H1 (cell line): ENCODE results near the gene ENPP3. TPM values are rescaled to one million over a fixed set of nuclear protein-coding genes. Genes with fewer than 3 reads are reported as not detected.

ENCODE experiments used
- CTCF ChIA-PET: fragments of 300-600 bp; sonication (Branson Sonifier 250); formaldehyde crosslinking; loops from one replicate; lab custom pipeline; 2021; ENCODE audit not compliant: partially characterized antibody; lab: Charles Lee
- POLR2A ChIA-PET: fragments of 300-600 bp; sonication (Branson Sonifier 250); formaldehyde crosslinking; loops from one replicate; lab custom pipeline; 2021; ENCODE audit warnings: inconsistent platforms; ENCODE audit not compliant: partially characterized antibody; lab: Charles Lee
- DNase-seq, 2 experiments: peaks; one replicate each; pipeline versions ENCODE4 v3.0.0 to v3.0.0-alpha.2; 2010 to 2022; ENCODE audit warnings: low spot score in 2 of 2, low read depth in 1 of 2, mixed read lengths in 1 of 2
- FAIRE-seq: peaks from 2 replicates; lab custom pipeline; 2011; peaks lifted over from hg19 to GRCh38; lab: Jason Lieb, UNC
- H2AFZ ChIP-seq: 2 replicates; pipeline ENCODE4 v1.8.1; 2012; ENCODE audit warnings: low read length, inconsistent platforms
- H2AK5ac ChIP-seq: 2 replicates; pipeline ENCODE4 v1.6.1; 2013; ENCODE audit warnings: low read depth, low read length
- H2BK120ac ChIP-seq: replicated peaks from 2 replicates; pipeline ENCODE3; 2013; ENCODE audit warnings: low read depth, low read length, inconsistent platforms
- H2BK12ac ChIP-seq: 2 replicates; pipeline ENCODE4 v1.6.1; 2013; ENCODE audit warnings: low read depth, low read length
- H2BK15ac ChIP-seq: 2 replicates; pipeline ENCODE4 v1.6.1; 2013; ENCODE audit warnings: low read length
- H2BK20ac ChIP-seq: 2 replicates; pipeline ENCODE4 v1.6.1; 2013; ENCODE audit warnings: low read length
- H2BK5ac ChIP-seq: 2 replicates; pipeline ENCODE4 v1.6.1; 2013; ENCODE audit warnings: low read depth, low read length
- H3K14ac ChIP-seq: 2 replicates; pipeline ENCODE4 v1.6.1; 2013; ENCODE audit warnings: inconsistent platforms; ENCODE audit not compliant: insufficient read length
- H3K18ac ChIP-seq: 2 replicates; pipeline ENCODE4 v1.6.1; 2013; ENCODE audit warnings: low read length; ENCODE audit errors: extremely low read depth
- H3K23ac ChIP-seq: 2 replicates; pipeline ENCODE4 v1.6.1; 2013; ENCODE audit warnings: inconsistent platforms; ENCODE audit not compliant: insufficient read length
- H3K23me2 ChIP-seq: 2 replicates; pipeline ENCODE4 v1.6.1; 2013; ENCODE audit warnings: low read depth, low read length
- H3K27ac ChIP-seq: 2 replicates; pipeline ENCODE4 v1.6.1; 2011; ENCODE audit warnings: low read depth, low read length, inconsistent platforms
- H3K27me3 ChIP-seq, 4 experiments: replicated peaks in 1 of 4; 1 replicate in 1 of 4; 2 replicates in 3 of 4; pipeline versions ENCODE4 v1.6.1 to v1.8.1; 2011 to 2013; ENCODE audit warnings: low read length in 3 of 4, mild to moderate bottlenecking in 3 of 4, inconsistent platforms in 2 of 4, mixed read lengths in 2 of 4, moderate library complexity in 1 of 4; ENCODE audit not compliant: control insufficient read depth in 3 of 4, insufficient read depth in 3 of 4; ENCODE audit errors: extremely low read depth in 1 of 4
- H3K36me3 ChIP-seq, 4 experiments: 2 replicates each; pipeline versions ENCODE4 v1.6.1 to v1.8.1; 2011 to 2013; ENCODE audit warnings: mild to moderate bottlenecking in 4 of 4, low read length in 3 of 4, moderate library complexity in 2 of 4, control low read depth in 1 of 4, inconsistent platforms in 1 of 4; ENCODE audit not compliant: insufficient read depth in 4 of 4, control insufficient read depth in 2 of 4
- H3K4ac ChIP-seq: replicated peaks from 2 replicates; pipeline ENCODE3; 2013; ENCODE audit warnings: low read length, low read depth, mixed read lengths, inconsistent platforms; ENCODE audit not compliant: insufficient read length
- H3K4me1 ChIP-seq, 4 experiments: replicated peaks in 1 of 4; 1 replicate in 1 of 4; 2 replicates in 3 of 4; pipeline versions ENCODE4 v1.6.1 to v1.8.1; 2011 to 2013; ENCODE audit warnings: low read length in 3 of 4, inconsistent platforms in 2 of 4, mixed read lengths in 1 of 4; ENCODE audit not compliant: insufficient read depth in 4 of 4, control insufficient read depth in 3 of 4
- H3K4me2 ChIP-seq, 2 experiments: 2 replicates each; pipeline versions ENCODE4 v1.6.1 to v1.8.1; 2011 to 2013; ENCODE audit warnings: low read depth in 2 of 2, low read length in 2 of 2, control low read depth in 1 of 2, inconsistent platforms in 1 of 2, mild to moderate bottlenecking in 1 of 2; ENCODE audit not compliant: insufficient read depth in 1 of 2
- H3K4me3 ChIP-seq, 4 experiments: fragments of 200-600, 300-600 bp in 1 of 4; sonication (generic), shearing (Covaris generic), sonication (Bioruptor Twin) in 1 of 4; 2 replicates each; pipeline versions ENCODE4 v1.5.1 to v1.8.1; 2011 to 2016; ENCODE audit warnings: low read length in 4 of 4, low read depth in 3 of 4, control low read depth in 2 of 4, inconsistent platforms in 2 of 4, mild to moderate bottlenecking in 2 of 4, mixed read lengths in 1 of 4, moderate library complexity in 1 of 4; ENCODE audit not compliant: insufficient read depth in 2 of 4; ENCODE audit errors: extremely low read depth in 1 of 4
- H3K56ac ChIP-seq: replicated peaks from 2 replicates; pipeline ENCODE3; 2013; ENCODE audit warnings: low read depth, mild to moderate bottlenecking, mixed read lengths, low read length, inconsistent platforms; ENCODE audit not compliant: insufficient read length
- H3K79me1 ChIP-seq: 2 replicates; pipeline ENCODE4 v1.6.1; 2013; ENCODE audit warnings: low read depth, low read length, control low read depth
- H3K79me2 ChIP-seq, 2 experiments: 2 replicates each; pipeline versions ENCODE4 v1.6.1 to v1.8.1; 2012 to 2013; ENCODE audit warnings: low read length in 2 of 2, mild to moderate bottlenecking in 2 of 2, inconsistent platforms in 1 of 2; ENCODE audit not compliant: insufficient read depth in 2 of 2, control insufficient read depth in 1 of 2
- H3K9ac ChIP-seq, 4 experiments: replicated peaks in 1 of 4; 1 replicate in 1 of 4; 2 replicates in 3 of 4; pipeline versions ENCODE4 v1.6.1 to v1.8.1; 2011 to 2013; ENCODE audit warnings: low read depth in 3 of 4, low read length in 3 of 4, control low read depth in 2 of 4, mild to moderate bottlenecking in 2 of 4, moderate library complexity in 2 of 4, inconsistent platforms in 1 of 4; ENCODE audit errors: extremely low read depth in 1 of 4
- H3K9me3 ChIP-seq, 2 experiments: 2 replicates each; pipeline versions ENCODE4 v1.6.1 to v1.8.1; 2012 to 2013; ENCODE audit warnings: mild to moderate bottlenecking in 2 of 2, moderate library complexity in 2 of 2, control low read depth in 1 of 2, inconsistent platforms in 1 of 2, low read depth in 1 of 2, low read length in 1 of 2, mixed read lengths in 1 of 2; ENCODE audit not compliant: insufficient read depth in 2 of 2
- H4K20me1 ChIP-seq, 2 experiments: replicated peaks in 1 of 2; 2 replicates each; pipeline versions ENCODE3 to v1.8.1; 2011 to 2013; ENCODE audit warnings: inconsistent platforms in 2 of 2, low read length in 2 of 2, mild to moderate bottlenecking in 1 of 2; ENCODE audit not compliant: insufficient read depth in 2 of 2, control insufficient read depth in 1 of 2
- H4K5ac ChIP-seq: 2 replicates; pipeline ENCODE4 v1.6.1; 2013; ENCODE audit warnings: low read length, low read depth, mixed read lengths, inconsistent platforms; ENCODE audit not compliant: insufficient read length
- H4K8ac ChIP-seq: 2 replicates; pipeline ENCODE4 v1.8.0; 2013; ENCODE audit warnings: mild to moderate bottlenecking, moderate library complexity, low read length, inconsistent platforms; ENCODE audit not compliant: insufficient read depth; ENCODE audit errors: extremely low read depth
- H4K91ac ChIP-seq: replicated peaks from 2 replicates; pipeline ENCODE3; 2013; ENCODE audit warnings: low read length, mixed read lengths, inconsistent platforms; ENCODE audit not compliant: insufficient read length
- NRF1 ChIP-seq: IDR thresholded peaks from 2 replicates; pipeline ENCODE4 v1.6.1; 2011; ENCODE audit warnings: mild to moderate bottlenecking, low read depth, low read length, improper control_type of control experiment
- RAD21 ChIP-seq, 2 experiments: IDR thresholded peaks in 1 of 2; conservative IDR thresholded peaks in 1 of 2; 2 replicates each; pipeline ENCODE4 v1.6.1; 2011; ENCODE audit warnings: low read depth in 2 of 2, low read length in 2 of 2, improper control_type of control experiment in 1 of 2, inconsistent platforms in 1 of 2, mild to moderate bottlenecking in 1 of 2, moderate library complexity in 1 of 2
- SUZ12 ChIP-seq: fragments of 200-600 bp; sonication (generic); IDR thresholded peaks from 2 replicates; pipeline ENCODE4 v1.6.1; 2012; ENCODE audit warnings: mild to moderate bottlenecking, inconsistent platforms, low read length, moderate library complexity, mixed read lengths
- ZNF274 ChIP-seq: IDR thresholded peaks from 2 replicates; pipeline ENCODE4 v1.7.0; 2012; ENCODE audit warnings: low read length, borderline replicate concordance; ENCODE audit errors: extremely low read depth
- whole genome bisulfite sequencing, 2 experiments: shearing (Covaris generic) in 1 of 2; methylation state at CpG; one replicate each; pipeline versions ENCODE4 v1.1.6 to v1.1.7; 2013 to 2015; ENCODE audit warnings: low lambda C conversion rate in 2 of 2, mixed read lengths in 2 of 2, inconsistent platforms in 1 of 2, low coverage in 1 of 2, missing lambda C conversion rate in 1 of 2; ENCODE audit not compliant: insufficient replicate concordance in 2 of 2, insufficient coverage in 1 of 2, insufficient read length in 1 of 2; ENCODE audit errors: extremely low coverage in 1 of 2, missing lambda C conversion rate in 1 of 2; 5-methylcytosine and 5-hydroxymethylcytosine counted together
- polyA plus RNA-seq, 7 experiments: library from polyadenylated mRNA; depleted of rRNA in 3 of 7; stranded (reverse) in 5 of 7; unstranded in 2 of 7; fragments of >200 nt in 5 of 7; fragments of 200-250 nt in 2 of 7; gene quantifications; 1 replicate in 5 of 7; 2 replicates in 1 of 7; 4 replicates in 1 of 7; pipeline versions ENCODE4 v1.2.1 to v1.2.3, GENCODE V29; 2011 to 2013; ENCODE audit warnings: missing spikeins in 2 of 7, mixed read lengths in 2 of 7
- total RNA-seq: library from RNA; stranded (reverse); fragmentation: NEBNext Ultra II Directional; extraction: Animal tissue kit (Norgen Biotek cat#: 25700); gene quantifications from 2 replicates; pipeline ENCODE4 v1.2.1, GENCODE V29; 2021

The ENPP3 gene
- total and polyA plus RNA-seq, 2 of the 8 experiments (the other 6 are each of a cell fraction or from before 2014, with no cell fraction given), result 0.11 TPM; not detected in 1

DNA sequence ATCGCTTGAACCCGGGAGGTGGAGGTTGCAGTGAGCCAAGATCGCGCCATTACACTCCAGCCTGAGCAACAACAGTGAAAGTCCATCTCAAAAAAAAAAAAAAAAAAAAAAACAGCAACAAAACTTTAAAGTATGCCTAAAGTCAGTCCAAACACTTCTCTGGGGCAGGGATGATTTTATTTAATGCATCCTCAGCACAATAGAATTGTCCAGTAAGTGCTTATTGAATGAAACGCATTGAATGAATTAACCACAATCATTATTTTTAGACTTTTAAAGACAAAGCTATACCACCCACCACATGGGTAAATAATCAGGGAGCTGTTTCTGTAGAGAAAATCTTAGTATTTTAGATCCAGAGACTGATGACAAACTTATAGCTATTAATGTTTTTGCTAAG is 90.4 kb downstream of the ENPP3 start:
- CTCF ChIA-PET, result no interaction called here

More for the DNA sequence above, 90.4 kb downstream of the ENPP3 start:
- Histone ChIP-seq H2BK15ac (no peak overlapping the region), H4K91ac (no peak overlapping the region), H3K9ac (no peak overlapping the region), H2BK120ac (no peak overlapping the region), H4K5ac (no peak overlapping the region), H3K27ac (no peak overlapping the region), H3K14ac (no peak overlapping the region), H2BK20ac (no peak overlapping the region), H2BK5ac (no peak overlapping the region), H3K23me2 (no peaks in the 10 kb centered on the region), H3K36me3 (no peaks in the 10 kb centered on the region), H3K27me3 (no peaks in the 10 kb centered on the region), H4K8ac (no peak overlapping the region), H4K20me1 (no peaks in the 10 kb centered on the region), H2BK12ac (no peak overlapping the region), H3K79me1 (no peaks in the 10 kb centered on the region), H3K9me3 (peaks cover 0 to 10% of the 10 kb centered on the region in 2 experiments; a peak in 1 of 4 replicates), H3K18ac (no peak overlapping the region), H2AFZ (no peak overlapping the region), H3K79me2 (no peaks in the 10 kb centered on the region), H3K4me1 (no peaks in the 10 kb centered on the region), H3K23ac (no peak overlapping the region), H3K4me2 (no peak overlapping the region), H3K4me3 (no peak overlapping the region)
- POLR2A ChIA-PET, result no interaction called here
- 95% methylated on average over 5 of the region's 5 CpGs; no CpG with 5 or more reads in 1 of the 2 experiments for WGBS, 2 experiments
- DNase-seq (no peak), FAIRE-seq (no peak)
- TF ChIP-seq SUZ12 (no peak), RAD21 (IDR thresholded peaks at IDR 0.05 in 1 of 2, conservative IDR thresholded peaks at IDR 0.05 in 1 of 2; ENCODE audit: low read depth in 2 of 2, low read length in 2 of 2) (no peak), ZNF274 (no peak), NRF1 (no peak)
- TF ChIP-seq, all 59 proteins: peak for 0
- Histone ChIP-seq H2AK5ac (no peak overlapping the region), H3K4ac (no peak overlapping the region), H3K56ac (no peak overlapping the region)
